Loucy (cell line): ENCODE data around the gene PTPRT.

Source experiments
- H2AFZ ChIP-seq: fragments of 200-600 bp; sonication (generic); 2 replicates; pipeline ENCODE4 v1.6.0; 2016; ENCODE audit warnings: antibody characterized with exemption, mild to moderate bottlenecking, low read length, moderate library complexity
- H3F3A ChIP-seq: fragments of 200-600 bp; 2 replicates; pipeline ENCODE4 v1.6.0; 2016; ENCODE audit warnings: antibody characterized with exemption, low read depth, mild to moderate bottlenecking
- H3K27me3 ChIP-seq: fragments of 200-600 bp; sonication (generic); 2 replicates; pipeline ENCODE4 v1.6.1; 2014; ENCODE audit warnings: low read length, mild to moderate bottlenecking; ENCODE audit not compliant: insufficient read depth, poor library complexity, severe bottlenecking
- H3K36me3 ChIP-seq: fragments of 200-600 bp; sonication (generic); 2 replicates; pipeline ENCODE4 v1.6.1; 2016; ENCODE audit warnings: low read length; ENCODE audit not compliant: insufficient read depth
- H3K4me1 ChIP-seq: fragments of 200-600 bp; sonication (generic); 2 replicates; pipeline ENCODE4 v1.5.1; 2014; ENCODE audit warnings: low read length, mild to moderate bottlenecking; ENCODE audit not compliant: insufficient read depth, poor library complexity, severe bottlenecking
- H3K4me2 ChIP-seq: fragments of 200-600 bp; sonication (generic); 2 replicates; pipeline ENCODE4 v1.6.0; 2014; ENCODE audit warnings: antibody characterized with exemption, low read length, low read depth, mild to moderate bottlenecking; ENCODE audit not compliant: poor library complexity, severe bottlenecking
- H3K4me3 ChIP-seq: fragments of 200-600 bp; sonication (generic); 2 replicates; pipeline ENCODE4 v1.5.1; 2014; ENCODE audit warnings: low read length, mild to moderate bottlenecking, mixed read lengths; ENCODE audit not compliant: poor library complexity, severe bottlenecking
- H3K79me2 ChIP-seq: fragments of 200-600 bp; sonication (generic); 2 replicates; pipeline ENCODE4 v1.6.1; 2014; ENCODE audit warnings: low read length; ENCODE audit not compliant: insufficient read depth
- H3K9ac ChIP-seq: fragments of 200-600 bp; sonication (generic); 2 replicates; pipeline ENCODE4 v1.6.0; 2014; ENCODE audit warnings: mild to moderate bottlenecking, low read depth, low read length, moderate library complexity; ENCODE audit not compliant: poor library complexity, severe bottlenecking
- H3K9me2 ChIP-seq: fragments of 200-600 bp; sonication (generic); replicated peaks from 2 replicates; pipeline ENCODE4 v1.6.1; 2016; ENCODE audit warnings: low read depth, low read length, mixed read lengths
- H3K9me3 ChIP-seq: fragments of 200-600 bp; sonication (generic); 2 replicates; pipeline ENCODE4 v1.6.1; 2014; ENCODE audit warnings: mild to moderate bottlenecking, antibody characterized with exemption, low read length, low read depth; ENCODE audit not compliant: insufficient read depth
- H4K20me1 ChIP-seq: fragments of 200-600 bp; sonication (generic); 2 replicates; pipeline ENCODE4 v1.6.0; 2014; ENCODE audit warnings: antibody characterized with exemption, low read length, mild to moderate bottlenecking; ENCODE audit not compliant: insufficient read depth, poor library complexity, severe bottlenecking
- EZH2phosphoT487 ChIP-seq: fragments of 200-600 bp; IDR thresholded peaks from 2 replicates; pipeline ENCODE4 v1.6.1; 2018; ENCODE audit warnings: antibody characterized with exemption, mild to moderate bottlenecking, moderate library complexity, borderline replicate concordance
- TF ChIP-seq, protein P1 (sequence below): fragments of 200-600 bp; sonication (generic); conservative IDR thresholded peaks from 2 replicates; pipeline ENCODE4 v1.5.1; 2014; ENCODE audit warnings: mild to moderate bottlenecking, antibody characterized with exemption, low read length

The PTPRT gene

GRCh38 chr20:42370075-42370474 is 819.6 kb downstream of the PTPRT start:
- Histone ChIP-seq H3K36me3 (no peaks in the 10 kb centered on the region), H3F3A (no peaks in the 10 kb centered on the region), H3K4me2 (no peak overlapping the region), H3K4me3 (no peak overlapping the region), H3K4me1 (no peaks in the 10 kb centered on the region), H2AFZ (no peak overlapping the region), H3K79me2 (no peaks in the 10 kb centered on the region), H3K27me3 (no peaks in the 10 kb centered on the region), H4K20me1 (no peaks in the 10 kb centered on the region), H3K9me3 (no peaks in the 10 kb centered on the region), H3K9me2 (no peaks in the 10 kb centered on the region), H3K9ac (no peak overlapping the region)
- no peak for TF ChIP-seq EZH2phosphoT487
- TF ChIP-seq, protein P1, sequence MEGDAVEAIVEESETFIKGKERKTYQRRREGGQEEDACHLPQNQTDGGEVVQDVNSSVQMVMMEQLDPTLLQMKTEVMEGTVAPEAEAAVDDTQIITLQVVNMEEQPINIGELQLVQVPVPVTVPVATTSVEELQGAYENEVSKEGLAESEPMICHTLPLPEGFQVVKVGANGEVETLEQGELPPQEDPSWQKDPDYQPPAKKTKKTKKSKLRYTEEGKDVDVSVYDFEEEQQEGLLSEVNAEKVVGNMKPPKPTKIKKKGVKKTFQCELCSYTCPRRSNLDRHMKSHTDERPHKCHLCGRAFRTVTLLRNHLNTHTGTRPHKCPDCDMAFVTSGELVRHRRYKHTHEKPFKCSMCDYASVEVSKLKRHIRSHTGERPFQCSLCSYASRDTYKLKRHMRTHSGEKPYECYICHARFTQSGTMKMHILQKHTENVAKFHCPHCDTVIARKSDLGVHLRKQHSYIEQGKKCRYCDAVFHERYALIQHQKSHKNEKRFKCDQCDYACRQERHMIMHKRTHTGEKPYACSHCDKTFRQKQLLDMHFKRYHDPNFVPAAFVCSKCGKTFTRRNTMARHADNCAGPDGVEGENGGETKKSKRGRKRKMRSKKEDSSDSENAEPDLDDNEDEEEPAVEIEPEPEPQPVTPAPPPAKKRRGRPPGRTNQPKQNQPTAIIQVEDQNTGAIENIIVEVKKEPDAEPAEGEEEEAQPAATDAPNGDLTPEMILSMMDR, result no peak

- no peaks in the 10 kb centered on the region for H3F3A ChIP-seq
- no peaks in the 10 kb centered on the region for H3K9me3 ChIP-seq
- no peaks in the 10 kb centered on the region for H3K27me3 ChIP-seq
- no peaks in the 10 kb centered on the region for H4K20me1 ChIP-seq
- TF ChIP-seq, protein P1, result no peak
- no peak for TF ChIP-seq EZH2phosphoT487
- H3K9me2 ChIP-seq, result no peaks in the 10 kb centered on the region
- no peak overlapping the region for H3K4me2 ChIP-seq
- H3K9ac ChIP-seq, result no peak overlapping the region
- no peaks in the 10 kb centered on the region for H3K4me1 ChIP-seq
- H3K36me3 ChIP-seq, result no peaks in the 10 kb centered on the region
- H2AFZ ChIP-seq, result no peak overlapping the region
- no peaks in the 10 kb centered on the region for H3K79me2 ChIP-seq
- no peak overlapping the region for H3K4me3 ChIP-seq
Measured at GRCh38 chr20:42368910-42369309, 820.8 kb downstream of the PTPRT start.

- TF ChIP-seq, protein P1, result no peak
- no peak for TF ChIP-seq EZH2phosphoT487
- no peak overlapping the region for H2AFZ ChIP-seq
- no peaks in the 10 kb centered on the region for H4K20me1 ChIP-seq
- H3K9ac ChIP-seq, result no peak overlapping the region
- H3K4me3 ChIP-seq, result no peak overlapping the region
- no peaks in the 10 kb centered on the region for H3K36me3 ChIP-seq
- H3K9me3 ChIP-seq, result no peaks in the 10 kb centered on the region
- no peaks in the 10 kb centered on the region for H3K27me3 ChIP-seq
- no peaks in the 10 kb centered on the region for H3K9me2 ChIP-seq
- no peak overlapping the region for H3K4me2 ChIP-seq
- no peaks in the 10 kb centered on the region for H3K79me2 ChIP-seq
- H3F3A ChIP-seq, result no peaks in the 10 kb centered on the region
- no peaks in the 10 kb centered on the region for H3K4me1 ChIP-seq
Measured at GRCh38 chr20:42366626-42367025, 823.1 kb downstream of the PTPRT start.
